HG03108 (cell line): ENCODE results near the gene SPNS2.

Source experiments
- ATAC-seq: cut with Tn5 transposase; IDR thresholded peaks from one replicate; pipeline ENCODE4 v1.9.1; 2021; ENCODE audit warnings: moderate library complexity; ENCODE audit not compliant: unreplicated experiment

The SPNS2 gene

DNA sequence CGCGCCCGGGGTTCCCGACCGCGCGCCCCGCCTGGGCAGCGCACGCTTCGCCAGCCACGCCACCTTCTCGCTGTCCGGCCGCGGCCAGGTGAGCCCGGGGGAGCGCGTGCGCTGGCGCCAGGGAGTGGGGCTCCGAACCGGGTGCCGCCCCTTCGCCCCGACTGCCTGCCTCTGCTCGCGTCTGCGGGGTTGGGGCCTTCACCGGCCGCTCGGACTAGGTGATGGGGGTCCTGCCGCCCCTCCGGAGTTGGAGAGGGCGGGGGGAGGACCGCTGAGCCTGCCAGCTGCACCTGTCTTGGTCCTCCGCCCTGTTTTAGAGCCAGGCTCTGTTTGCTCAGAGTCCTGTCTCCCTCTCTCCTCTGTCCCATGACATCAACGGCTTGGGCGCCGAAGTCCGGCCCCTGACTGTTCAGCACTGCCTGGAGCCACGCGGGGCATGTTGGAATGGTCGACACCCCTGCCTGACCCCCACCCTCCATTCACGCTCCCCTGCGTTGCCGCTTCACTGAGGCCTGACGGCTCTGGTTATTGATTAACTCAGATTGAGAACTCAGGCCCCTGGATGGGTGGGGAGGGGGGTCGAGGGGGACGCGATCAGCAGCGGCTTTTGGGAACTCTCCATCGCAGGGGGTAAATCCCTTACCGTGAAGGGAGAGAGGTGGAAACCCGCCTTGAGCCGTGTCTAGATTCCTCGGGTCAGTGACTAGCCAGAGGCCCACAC, 86.4 kb downstream of the SPNS2 start:
- no peak for ATAC-seq

DNA sequence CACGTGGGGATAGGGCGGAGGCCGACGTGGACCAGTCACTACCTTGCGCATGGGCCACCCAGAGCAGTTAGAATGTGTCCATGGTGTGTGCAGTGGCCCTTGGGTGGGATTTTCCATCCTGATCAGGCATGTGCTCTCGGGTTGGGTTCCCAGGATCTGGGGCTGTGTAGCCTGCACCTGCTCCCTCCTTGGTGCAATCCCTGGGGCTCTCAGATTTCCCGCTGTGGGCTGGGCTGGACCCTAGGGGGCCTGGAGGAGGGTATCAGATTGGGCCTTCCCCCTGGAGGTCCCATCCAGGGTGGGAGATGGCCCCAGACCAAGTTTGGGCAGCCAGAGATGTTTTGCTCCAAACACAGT, 86.9 kb downstream of the SPNS2 start:
- no peak for ATAC-seq

DNA sequence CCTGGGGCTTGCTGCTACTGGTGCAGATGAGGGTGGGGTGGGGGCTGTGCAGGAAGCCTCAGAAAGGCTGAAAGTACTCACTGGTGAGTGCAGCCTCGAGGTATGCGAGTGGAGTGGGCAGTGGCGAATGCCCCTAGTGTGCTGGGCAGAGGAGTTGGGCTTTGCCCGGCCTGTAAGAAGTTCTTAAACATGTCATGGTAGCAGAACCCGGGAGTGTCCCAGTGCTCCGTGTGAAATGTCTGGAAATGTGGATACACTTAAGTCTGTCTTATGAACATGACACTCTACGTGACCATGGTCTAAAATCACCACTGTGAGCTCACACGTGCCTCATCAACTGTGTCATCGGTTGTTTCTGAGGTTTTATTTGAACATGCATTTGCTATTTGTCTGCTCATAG, 87.4 kb downstream of the SPNS2 start:
- no peak for ATAC-seq

DNA sequence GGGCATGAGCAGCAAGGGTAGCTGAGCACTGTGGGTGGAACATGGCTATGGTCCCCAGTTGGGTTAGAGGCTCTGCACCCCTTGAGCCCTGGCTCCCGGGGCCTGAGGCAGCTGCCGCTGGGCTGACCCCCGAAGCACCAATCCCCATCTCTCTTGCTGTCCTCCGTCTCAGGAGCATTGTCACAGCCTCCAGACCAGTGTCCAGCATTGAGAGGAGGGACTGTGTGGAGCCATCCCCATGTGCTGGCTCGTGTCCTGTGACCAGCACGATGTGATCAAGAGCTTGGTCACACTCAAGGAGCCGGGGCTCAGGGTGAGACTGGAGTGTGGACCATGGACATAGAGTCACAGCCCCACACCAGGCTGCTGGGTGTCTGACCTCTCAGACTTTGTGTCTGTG, 88.5 kb downstream of the SPNS2 start:
- no peak for ATAC-seq

DNA sequence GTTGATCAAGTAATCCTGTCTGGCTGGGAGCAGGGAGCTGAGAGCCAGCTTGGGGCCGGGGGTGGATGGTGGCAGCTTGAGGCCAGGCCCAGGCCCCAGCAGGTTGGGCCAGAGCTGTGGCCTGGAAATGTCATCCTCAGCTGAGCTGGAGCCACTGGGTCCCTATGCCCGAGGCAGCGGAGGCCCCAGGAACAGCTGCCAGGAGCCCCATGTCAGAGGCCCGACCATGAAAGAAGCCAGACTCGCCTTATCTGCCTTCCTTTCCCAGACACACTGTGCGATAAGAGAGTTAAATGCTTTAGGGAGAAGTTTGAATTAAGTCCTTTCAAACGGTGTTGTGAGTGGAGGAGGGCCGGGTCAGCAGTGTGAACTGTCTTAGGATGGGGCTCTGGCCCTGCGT, 89.1 kb downstream of the SPNS2 start:
- no peak for ATAC-seq

DNA sequence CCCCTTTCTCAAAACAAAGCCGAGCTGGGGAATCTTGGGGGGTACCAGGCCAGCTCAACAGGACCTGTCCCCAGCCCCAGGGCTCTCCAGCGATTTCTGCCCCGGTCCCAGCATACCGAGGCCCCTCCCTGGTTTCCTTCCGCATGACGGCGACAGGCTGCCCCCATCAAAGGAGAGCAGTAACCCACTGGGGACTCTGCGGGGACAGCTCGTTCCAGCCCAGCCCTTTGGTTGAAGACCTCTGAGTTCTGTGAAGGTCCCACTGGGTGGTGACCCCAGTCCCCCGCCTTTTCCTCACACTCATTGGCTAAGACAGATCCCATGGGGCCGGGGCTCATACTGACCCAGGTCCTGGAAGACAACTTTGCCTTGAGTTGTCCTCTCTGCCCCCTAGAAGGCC, 89.7 kb downstream of the SPNS2 start:
- no peak for ATAC-seq
